Hepatocyte (in vitro differentiated cells): ENCODE measurements around the gene SCYL2.
"Not testable (repeated sequence)": the region's sequence is repeated elsewhere in the genome, so short reads cannot be mapped to it uniquely, and the experiment has no call there.

Experiments used
- CTCF ChIP-seq: fragments of 200-600 bp; sonication (generic); IDR thresholded peaks from 2 replicates; pipeline ENCODE4 v1.5.1; 2016; ENCODE audit warnings: antibody characterized with exemption, mild to moderate bottlenecking; ENCODE audit not compliant: poor library complexity
- EZH2 ChIP-seq: fragments of 200-600 bp; sonication (generic); IDR thresholded peaks from 2 replicates; pipeline ENCODE4 v1.6.1; 2016; ENCODE audit warnings: antibody characterized with exemption, mild to moderate bottlenecking, borderline replicate concordance

GRCh38 chr12:100308138-100308537 is 41.2 kb downstream of the SCYL2 start:
- not testable (repeated sequence) for TF ChIP-seq CTCF, EZH2
